Mucosa of rectum (tissue), 2 donors: Measurements from ENCODE around the gene TRABD2B.

Source experiments
- H3K27ac ChIP-seq, 2 donors: one replicate each; pipeline ENCODE4 v1.7.0; 2013; ENCODE audit warnings: inconsistent platforms in 2 of 2, low read depth in 2 of 2, low read length in 2 of 2
- H3K27me3 ChIP-seq, 2 donors: one replicate each; pipeline ENCODE4 v1.7.0; 2013; ENCODE audit warnings: low read length in 2 of 2; ENCODE audit not compliant: control insufficient read depth in 2 of 2, insufficient read depth in 2 of 2
- H3K36me3 ChIP-seq, 2 donors: one replicate each; pipeline ENCODE4 v1.7.0; 2013; ENCODE audit warnings: low read length in 2 of 2; ENCODE audit not compliant: control insufficient read depth in 2 of 2, insufficient read depth in 2 of 2
- H3K4me1 ChIP-seq, 2 donors: one replicate each; pipeline ENCODE4 v1.7.0; 2013; ENCODE audit warnings: low read length in 2 of 2, mild to moderate bottlenecking in 1 of 2; ENCODE audit not compliant: control insufficient read depth in 2 of 2, insufficient read depth in 2 of 2
- H3K4me3 ChIP-seq, 2 donors: one replicate each; pipeline ENCODE4 v1.7.0; 2013; ENCODE audit warnings: low read length in 2 of 2
- H3K9ac ChIP-seq, 2 donors: one replicate each; pipeline ENCODE4 v1.7.0; 2013; ENCODE audit warnings: low read length in 2 of 2, low read depth in 1 of 2, mild to moderate bottlenecking in 1 of 2
- H3K9me3 ChIP-seq, 2 donors: one replicate each; pipeline ENCODE4 v1.7.0; 2013; ENCODE audit warnings: low read length in 2 of 2; ENCODE audit not compliant: control insufficient read depth in 2 of 2
- donor health status: healthy.
- donor health status: Normal muscosa, but diverticular disease.

Gene TRABD2B

DNA sequence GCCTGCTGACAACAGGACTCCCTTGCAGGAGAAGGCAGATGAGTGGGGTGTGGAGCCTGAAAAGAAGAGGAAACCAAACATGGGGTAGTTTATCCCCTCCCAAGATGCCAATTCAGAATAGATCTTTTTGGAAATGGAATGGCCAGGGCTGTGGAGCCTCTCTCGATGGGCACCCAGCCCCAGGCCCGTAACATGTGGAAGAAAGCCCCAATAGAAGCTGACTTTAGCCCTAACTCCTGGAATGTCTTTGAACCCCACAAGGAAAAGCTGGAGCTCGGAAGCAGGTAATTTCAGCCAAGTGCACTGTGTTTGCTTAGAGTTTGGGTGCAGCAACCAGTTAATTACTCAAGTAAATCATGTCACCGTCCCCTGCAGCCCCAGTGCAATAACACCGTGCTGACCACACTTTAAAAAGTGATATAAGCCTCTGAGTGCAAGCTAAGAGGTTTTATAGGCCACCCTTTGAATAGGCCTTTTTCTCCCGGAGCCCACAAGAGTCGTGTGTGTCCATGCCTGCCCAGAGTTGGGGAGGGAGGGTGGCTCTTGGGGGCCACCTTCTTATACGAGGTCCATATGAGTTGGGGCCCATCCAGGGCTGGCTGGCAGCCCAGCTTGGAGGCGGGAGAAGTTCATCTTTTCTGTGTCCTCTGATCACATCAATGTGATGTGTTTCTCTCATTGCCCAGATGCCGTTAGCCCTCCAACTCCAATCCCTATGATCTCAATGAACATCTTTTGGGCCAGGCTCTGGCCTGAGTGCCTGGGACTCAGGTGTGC is 153.2 kb downstream of the TRABD2B start:
- Histone ChIP-seq H3K27ac (no peak overlapping the region), H3K4me3 (no peak overlapping the region), H3K9me3 (no peaks in the 10 kb centered on the region), H3K36me3 (no peaks in the 10 kb centered on the region), H3K9ac (no peak overlapping the region), H3K4me1 (peaks cover 14 to 21% of the 10 kb centered on the region in 2 donors), H3K27me3 (peaks cover 0 to 2% of the 10 kb centered on the region in 2 donors)

DNA sequence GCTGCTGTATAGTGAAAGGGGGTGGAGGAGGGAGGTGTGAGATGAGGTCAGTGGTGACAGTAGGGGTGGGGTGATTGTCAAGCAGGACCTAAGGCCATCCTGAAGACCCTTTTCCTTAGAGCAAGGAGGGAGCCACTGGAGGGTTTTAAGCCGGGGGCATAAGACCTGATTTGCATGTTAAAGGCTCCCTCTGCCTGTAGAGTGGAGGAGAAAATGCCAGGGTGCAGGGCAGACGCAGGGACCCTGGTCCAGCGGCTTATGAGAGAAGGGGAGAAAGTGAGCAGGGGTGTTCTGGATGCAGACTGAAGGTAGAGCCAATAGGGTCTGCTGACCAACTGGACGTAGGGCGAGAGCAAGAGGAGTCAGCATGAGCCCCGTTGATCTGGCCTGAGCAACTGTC is 154.1 kb downstream of the TRABD2B start:
- H3K27ac ChIP-seq: no peak overlapping the region
- no peak overlapping the region for H3K4me3 ChIP-seq
- H3K27me3 ChIP-seq: no peaks in the 10 kb centered on the region
- H3K36me3 ChIP-seq: no peaks in the 10 kb centered on the region
- H3K9me3 ChIP-seq: no peaks in the 10 kb centered on the region
- no peak overlapping the region for H3K9ac ChIP-seq
- H3K4me1 ChIP-seq: peaks cover 23 to 30% of the 10 kb centered on the region in 2 donors

DNA sequence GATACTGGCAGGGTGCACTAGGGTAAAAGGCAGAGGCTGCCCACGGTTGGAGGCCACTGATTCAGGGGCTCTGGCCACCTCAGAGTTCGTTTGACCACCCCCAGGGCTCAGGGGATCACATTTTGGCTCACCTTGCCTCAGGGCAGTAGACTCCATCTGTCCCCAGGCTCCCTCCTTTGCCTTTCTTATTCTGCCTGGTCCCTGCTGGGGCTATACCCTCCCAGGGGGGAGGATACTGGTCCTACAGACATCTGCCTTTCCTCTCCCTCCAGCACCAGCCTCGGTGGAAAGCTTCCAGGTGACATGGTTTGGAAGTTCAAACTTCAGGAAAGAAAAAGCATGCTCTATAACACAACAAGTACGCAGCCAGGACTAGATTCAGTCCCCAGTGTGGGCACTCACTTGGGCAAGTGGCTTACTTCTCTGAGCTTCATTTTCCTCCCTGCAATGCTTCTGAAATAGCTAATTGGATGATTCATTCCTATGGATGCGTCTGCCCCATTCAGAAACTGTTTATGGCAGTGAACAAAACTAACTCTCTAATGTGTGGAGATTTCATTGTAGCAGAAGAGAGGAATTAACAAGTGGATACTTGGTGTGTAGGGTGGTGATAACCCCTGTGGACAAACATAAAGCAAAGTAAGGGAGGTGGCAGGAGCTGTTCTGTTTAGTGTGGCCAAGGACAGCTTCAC is 154.8 kb downstream of the TRABD2B start:
- Histone ChIP-seq H3K27ac (no peak overlapping the region), H3K9me3 (no peaks in the 10 kb centered on the region), H3K9ac (no peak overlapping the region), H3K4me1 (peaks cover 29 to 37% of the 10 kb centered on the region in 2 donors), H3K27me3 (no peaks in the 10 kb centered on the region), H3K36me3 (no peaks in the 10 kb centered on the region), H3K4me3 (no peak overlapping the region)

DNA sequence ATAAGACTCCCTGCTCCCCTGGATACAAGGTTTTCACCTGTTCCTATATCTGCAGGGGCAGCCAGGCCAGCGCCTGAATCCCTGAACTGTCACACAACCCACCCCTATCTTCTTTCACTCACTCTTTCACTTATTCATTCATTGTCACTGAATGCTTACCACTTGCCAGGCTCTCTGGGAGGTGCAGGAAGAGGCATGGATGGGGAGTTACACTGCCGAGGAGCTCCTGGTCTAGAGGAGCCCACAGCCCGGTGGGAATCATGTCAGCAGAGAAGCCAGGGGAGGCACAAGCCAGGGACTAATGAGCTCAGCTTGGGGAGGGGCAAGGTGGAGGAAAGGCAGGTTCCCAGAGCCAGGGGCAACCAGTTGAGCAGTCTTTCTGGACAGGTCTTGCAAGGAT is 155.8 kb downstream of the TRABD2B start:
- Histone ChIP-seq H3K27me3 (no peaks in the 10 kb centered on the region), H3K36me3 (no peaks in the 10 kb centered on the region), H3K27ac (no peak overlapping the region), H3K9ac (no peak overlapping the region), H3K4me1 (peaks cover 39 to 46% of the 10 kb centered on the region in 2 donors), H3K4me3 (no peak overlapping the region), H3K9me3 (no peaks in the 10 kb centered on the region)

DNA sequence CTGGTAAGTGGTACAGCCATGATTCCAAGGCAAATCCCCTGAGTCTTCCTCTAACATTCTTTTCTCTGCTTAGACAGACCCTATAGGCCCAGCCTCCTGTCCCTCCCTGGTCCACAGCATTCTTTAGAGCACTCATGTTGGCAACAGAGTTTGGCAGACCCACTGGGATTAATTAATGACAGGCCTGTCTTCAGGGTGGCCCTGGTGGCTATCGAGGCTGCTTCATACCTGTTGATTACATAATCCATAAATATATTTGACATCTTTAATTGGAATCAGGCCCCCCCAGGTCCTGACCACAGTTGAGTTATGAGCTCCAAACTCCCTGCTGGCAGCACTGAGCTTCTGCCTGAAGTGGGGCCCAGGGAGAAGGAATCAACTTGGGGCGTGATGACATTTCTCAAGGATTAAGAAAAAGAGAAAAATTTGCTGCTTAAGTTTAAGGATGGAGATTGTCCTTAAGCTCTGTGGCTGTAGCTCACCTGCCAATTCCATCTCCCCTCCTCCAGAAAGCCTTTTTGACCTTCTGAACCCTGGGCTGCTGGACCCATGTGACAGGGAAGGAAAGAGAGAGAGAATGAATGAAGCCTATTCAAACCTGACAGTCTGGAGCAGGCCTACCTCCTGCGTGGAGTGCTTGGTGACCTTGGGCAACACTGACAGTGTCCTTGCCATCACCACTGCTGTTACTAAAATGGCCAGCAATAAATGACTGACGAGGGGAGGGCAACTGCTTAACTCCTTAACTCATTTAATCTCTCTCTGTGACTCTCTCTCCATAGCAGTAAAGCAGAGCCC is 156.6 kb downstream of the TRABD2B start:
- H3K9ac ChIP-seq: no peak overlapping the region
- H3K36me3 ChIP-seq: no peaks in the 10 kb centered on the region
- H3K4me3 ChIP-seq: no peak overlapping the region
- peaks cover 0 to under 1% of the 10 kb centered on the region in 2 donors for H3K9me3 ChIP-seq
- no peak overlapping the region for H3K27ac ChIP-seq
- no peaks in the 10 kb centered on the region for H3K27me3 ChIP-seq
- H3K4me1 ChIP-seq: peaks cover 40 to 49% of the 10 kb centered on the region in 2 donors

DNA sequence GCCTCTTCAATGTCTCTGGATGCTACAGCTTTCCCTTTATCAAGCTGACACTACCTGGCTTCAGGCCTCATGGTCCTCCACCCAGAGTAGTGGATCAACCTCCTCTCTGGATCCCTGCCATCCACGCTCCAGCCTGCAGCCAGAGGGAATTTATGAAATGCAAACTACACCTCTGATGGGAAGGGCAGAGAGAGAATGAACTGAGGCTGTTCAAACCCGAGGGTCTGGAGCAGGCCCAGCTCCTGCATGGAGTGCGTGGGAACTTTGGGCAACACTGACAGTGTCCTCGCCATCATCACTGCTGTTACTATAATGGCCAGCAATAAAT is 157.8 kb downstream of the TRABD2B start:
- no peak overlapping the region for H3K9ac ChIP-seq
- no peaks in the 10 kb centered on the region for H3K27me3 ChIP-seq
- H3K9me3 ChIP-seq: peaks cover 0 to 3% of the 10 kb centered on the region in 2 donors
- H3K4me1 ChIP-seq: peaks cover 40 to 46% of the 10 kb centered on the region in 2 donors
- no peaks in the 10 kb centered on the region for H3K36me3 ChIP-seq
- H3K4me3 ChIP-seq: no peak overlapping the region
- H3K27ac ChIP-seq: peak overlapping the region; percentile 82 to 88

GRCh38 chr1:47838562-47839432 is 158.4 kb downstream of the TRABD2B start:
- Histone ChIP-seq H3K27ac (peak overlapping the region; percentile 82 to 88), H3K4me1 (peaks cover 37 to 44% of the 10 kb centered on the region in 2 donors), H3K9ac (peak overlapping the region in 1 of 2 donors; percentile 21), H3K4me3 (peak overlapping the region in 1 of 2 donors; percentile 13), H3K36me3 (no peaks in the 10 kb centered on the region), H3K9me3 (peaks cover 0 to 3% of the 10 kb centered on the region in 2 donors), H3K27me3 (no peaks in the 10 kb centered on the region)

- Histone ChIP-seq H3K4me3 (peak overlapping the region; percentile 9 to 17), H3K4me1 (peaks cover 32 to 44% of the 10 kb centered on the region in 2 donors), H3K27me3 (no peaks in the 10 kb centered on the region), H3K27ac (peak overlapping the region; percentile 82 to 88), H3K9me3 (peaks cover 0 to 3% of the 10 kb centered on the region in 2 donors), H3K36me3 (no peaks in the 10 kb centered on the region), H3K9ac (peak overlapping the region in 1 of 2 donors; percentile 21)
Observed at GRCh38 chr1:47837866-47838561, 159.2 kb downstream of the TRABD2B start.
